ENCODE results near the gene EFHD1. TPM values are rescaled to one million over a fixed set of nuclear protein-coding genes. Genes with fewer than 3 reads are reported as not detected.
"Not testable (repeated sequence)": the region's sequence is repeated elsewhere in the genome, so short reads cannot be mapped to it uniquely, and the experiment has no call there.

Gene EFHD1
- total RNA-seq, 1 donor from 2014 or later = 24.3 TPM

GRCh38 chr2:232611559-232612218 is 21.7 kb upstream of the EFHD1 start:
- peak; percentile 86 for ATAC-seq (ENCODE audit: poor library complexity)
- intact Hi-C loops (cut with DNase I) = no loop called here
- DNase-seq = peak; percentile 84

- ATAC-seq (ENCODE audit: poor library complexity) (no peak), DNase-seq (no peak)
- intact Hi-C loops (cut with DNase I) = no loop called here
Measured at GRCh38 chr2:232613538-232614134, 19.8 kb upstream of the EFHD1 start.

- ATAC-seq (ENCODE audit: poor library complexity) = no peak
- intact Hi-C loops (cut with DNase I) = no loop called here
Measured at GRCh38 chr2:232615339-232615738, 18.1 kb upstream of the EFHD1 start.

GRCh38 chr2:232621186-232621585 is 12.2 kb upstream of the EFHD1 start:
- intact Hi-C loops (cut with DNase I) = no loop called here
- ATAC-seq (ENCODE audit: poor library complexity) = no peak
- DNase-seq = no peak

More at GRCh38 chr2:232615339-232615738, 18.1 kb upstream of the EFHD1 start:
- no peak for DNase-seq

GRCh38 chr2:232622563-232622962 is 10.8 kb upstream of the EFHD1 start:
- ATAC-seq (ENCODE audit: poor library complexity) (no peak), DNase-seq (no peak)
- intact Hi-C loops (cut with DNase I) = no loop called here

GRCh38 chr2:232623768-232624765 is 9.3 kb upstream of the EFHD1 start:
- DNase-seq (no peak), ATAC-seq (ENCODE audit: poor library complexity) (no peak)
- intact Hi-C loops (cut with DNase I) = no loop called here

GRCh38 chr2:232626584-232626983 is 6.8 kb upstream of the EFHD1 start:
- intact Hi-C loops (cut with DNase I) = no loop called here
- DNase-seq = no peak
- no peak for ATAC-seq (ENCODE audit: poor library complexity)

GRCh38 chr2:232628466-232629128 is 4.8 kb upstream of the EFHD1 start:
- peak; percentile 48 for ATAC-seq (ENCODE audit: poor library complexity)
- intact Hi-C loops (cut with DNase I) = no loop called here
- peak; percentile 83 for DNase-seq

- DNase-seq (no peak), ATAC-seq (ENCODE audit: poor library complexity) (no peak)
- intact Hi-C loops (cut with DNase I) = no loop called here
Measured at GRCh38 chr2:232629129-232629475, 4.3 kb upstream of the EFHD1 start.

GRCh38 chr2:232632229-232632903 is 1.0 kb upstream of the EFHD1 start:
- ATAC-seq (ENCODE audit: poor library complexity) = no peak
- no peak for DNase-seq
- intact Hi-C loops (cut with DNase I) = no loop called here

- intact Hi-C loops (cut with DNase I) = no loop called here
- DNase-seq = peak; percentile 77
- ATAC-seq (ENCODE audit: poor library complexity) = peak; percentile 71
Measured at GRCh38 chr2:232632904-232633412, 446 bp upstream of the EFHD1 start.

- ATAC-seq (ENCODE audit: poor library complexity) = peak; percentile 29
- intact Hi-C loops (cut with DNase I) = no loop called here
- peak; percentile 57 for DNase-seq
Measured at GRCh38 chr2:232634206-232635150, 1.1 kb downstream of the EFHD1 start.

GRCh38 chr2:232635376-232635775 is 2.0 kb downstream of the EFHD1 start:
- DNase-seq; ATAC-seq (ENCODE audit: poor library complexity); intact Hi-C loops (cut with DNase I): not testable (repeated sequence)

- no peak for ATAC-seq (ENCODE audit: poor library complexity)
- DNase-seq = no peak
- intact Hi-C loops (cut with DNase I) = no loop called here
Measured at GRCh38 chr2:232635820-232636219, 2.4 kb downstream of the EFHD1 start.

GRCh38 chr2:232636788-232637420 is 3.5 kb downstream of the EFHD1 start:
- intact Hi-C loops (cut with DNase I) = no loop called here
- ATAC-seq (ENCODE audit: poor library complexity) = no peak
- no peak for DNase-seq

GRCh38 chr2:232637866-232638583 is 4.6 kb downstream of the EFHD1 start:
- DNase-seq = no peak
- no peak for ATAC-seq (ENCODE audit: poor library complexity)
- intact Hi-C loops (cut with DNase I) = no loop called here
